HS-27A (cell line): ENCODE measurements around the gene OSTF1.

Experiments
- DNase-seq: peaks from one replicate; pipeline ENCODE4 v3.0.0-alpha.2; 2012; ENCODE audit warnings: low read depth, missing footprints

OSTF1 gene

DNA sequence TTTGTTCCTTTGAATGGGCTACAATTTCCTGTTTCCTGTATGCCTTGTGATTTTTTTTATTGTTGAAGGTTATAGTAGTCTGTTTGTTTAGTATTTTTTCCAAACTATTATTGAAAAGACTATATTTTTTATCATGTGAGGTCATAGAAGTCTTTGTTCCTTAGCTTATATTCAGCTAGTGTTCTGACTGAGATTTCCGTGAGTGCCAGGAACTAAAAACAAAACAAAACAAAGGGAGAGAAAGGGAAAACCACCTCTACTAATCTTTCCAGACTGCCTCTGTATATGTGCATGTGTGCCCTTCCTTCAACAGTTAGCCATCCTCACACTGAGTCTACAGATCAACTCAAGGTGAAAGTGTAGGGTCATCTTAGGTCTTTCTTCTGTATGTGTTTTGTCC is 79.0 kb downstream of the OSTF1 start:
- DNase-seq, result no peak

DNA sequence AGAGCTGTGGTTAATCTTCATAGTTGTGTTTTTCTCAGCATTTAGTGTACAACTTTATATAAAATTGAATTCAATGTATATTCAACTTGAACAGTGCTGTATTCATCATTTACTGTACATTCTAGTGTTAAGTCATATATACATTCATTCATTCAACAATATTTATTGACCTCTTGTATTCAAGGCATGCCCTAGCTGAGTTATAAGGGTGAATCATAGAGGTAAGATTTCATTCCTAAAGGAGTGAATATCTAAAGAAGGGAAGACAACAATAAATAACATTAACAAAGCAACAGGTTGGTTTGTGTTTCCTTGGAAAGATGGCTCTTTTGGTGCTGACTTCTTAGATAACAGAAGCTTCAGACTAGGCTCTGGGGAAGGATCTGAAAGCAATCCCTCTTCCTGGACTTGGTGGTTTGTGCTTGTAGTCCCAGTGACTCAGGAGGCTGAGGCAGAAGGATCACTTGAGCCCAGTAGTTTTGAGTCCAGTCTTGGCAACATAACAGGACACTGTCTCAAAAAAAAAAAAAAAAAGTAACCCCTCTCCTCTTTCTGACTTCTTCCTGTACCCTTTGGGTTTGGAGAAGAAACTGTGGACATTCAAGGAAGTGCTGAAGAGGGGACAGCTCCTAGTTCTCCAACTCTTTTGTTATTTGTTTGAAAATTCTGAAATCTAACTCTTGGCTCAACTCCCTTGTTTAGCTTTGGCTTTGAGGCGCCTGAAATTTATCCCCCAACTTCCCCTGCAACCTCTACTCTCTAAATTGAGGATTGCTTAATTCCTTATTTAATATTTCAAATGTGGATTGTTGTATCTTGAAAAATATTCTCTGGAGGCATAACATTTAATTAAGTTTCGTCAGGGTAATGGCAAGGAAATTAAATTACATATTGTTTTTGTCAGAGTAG is 80.2 kb downstream of the OSTF1 start:
- no peak for DNase-seq

DNA sequence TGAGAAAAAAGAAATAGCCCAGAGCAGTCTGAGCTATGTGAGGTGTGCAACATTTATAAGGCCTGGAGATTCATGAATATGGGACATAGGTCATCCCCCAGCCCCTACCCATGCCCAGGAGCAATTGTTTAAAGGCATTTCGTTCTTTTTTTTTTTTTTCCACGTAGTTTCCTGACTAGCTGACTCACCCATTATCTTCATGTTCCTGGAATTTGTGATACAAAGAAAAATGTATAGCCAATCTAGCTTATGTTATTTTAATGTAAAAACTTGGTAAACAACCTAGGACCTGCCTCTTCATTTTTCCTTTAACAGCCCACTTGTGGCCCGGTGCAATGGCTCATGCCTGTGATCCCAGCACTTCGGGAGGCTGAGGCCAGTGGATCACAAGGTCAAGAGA is 81.3 kb downstream of the OSTF1 start:
- DNase-seq, result no peak

DNA sequence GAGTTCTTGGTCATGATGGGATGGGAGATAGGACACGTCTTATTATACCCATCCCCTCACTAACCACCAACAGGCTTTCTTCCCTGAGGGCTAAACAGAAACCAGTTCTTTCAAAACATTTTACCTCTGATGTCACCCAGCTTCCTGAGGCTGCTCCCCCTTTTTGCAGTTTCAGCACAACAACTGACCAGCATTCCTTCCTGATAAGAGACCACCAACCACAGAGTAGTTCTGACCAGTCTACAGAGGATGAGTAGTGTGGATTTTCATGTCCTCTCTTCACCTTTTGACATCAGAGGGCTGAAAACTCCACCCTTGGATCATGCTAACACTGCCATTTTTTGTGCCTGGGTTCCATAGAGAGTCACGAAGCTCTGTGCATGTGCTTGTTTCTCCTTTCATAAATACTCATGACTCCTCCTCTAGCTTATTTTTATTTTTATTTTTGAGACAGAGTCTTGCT is 82.6 kb downstream of the OSTF1 start:
- DNase-seq, result no peak

DNA sequence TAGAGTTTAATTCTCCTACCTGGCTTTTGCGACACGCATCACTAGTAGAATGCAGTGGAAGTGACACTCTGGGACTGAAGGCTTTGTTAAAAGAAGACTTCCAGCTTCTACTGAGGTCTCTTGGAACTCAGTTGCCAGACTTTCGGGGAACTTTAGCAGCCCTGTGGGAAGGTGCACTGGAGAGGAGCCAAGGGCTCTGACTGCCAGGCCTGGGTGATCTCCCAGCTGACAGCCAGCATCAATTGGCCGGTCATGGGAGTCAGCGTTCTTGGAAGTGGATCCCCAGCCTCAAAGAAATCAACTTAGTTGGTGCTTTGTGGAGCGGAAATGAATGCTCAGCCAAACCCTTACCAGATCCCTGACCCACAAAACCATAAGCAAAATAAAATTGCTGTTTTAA is 87.1 kb downstream of the OSTF1 start:
- no peak for DNase-seq

DNA sequence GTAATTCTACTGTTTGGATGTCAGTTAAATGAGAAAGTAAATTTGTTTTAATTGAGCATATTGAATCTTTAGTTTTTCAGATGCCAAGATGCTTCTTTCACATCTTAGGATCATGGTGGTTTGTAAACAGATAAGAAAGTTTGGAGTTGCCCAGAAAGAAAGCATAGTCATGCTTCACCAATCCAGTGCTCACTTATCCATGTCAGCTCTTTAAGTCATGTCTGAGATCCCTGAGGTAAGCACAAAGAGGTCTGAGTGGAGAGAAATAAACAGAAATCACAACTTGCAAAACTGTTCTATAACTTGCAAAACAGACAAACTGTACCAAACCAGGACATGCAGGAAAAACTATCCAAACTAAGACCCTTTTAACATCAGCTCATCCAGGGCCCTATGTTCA is 87.7 kb downstream of the OSTF1 start:
- DNase-seq, result no peak

DNA sequence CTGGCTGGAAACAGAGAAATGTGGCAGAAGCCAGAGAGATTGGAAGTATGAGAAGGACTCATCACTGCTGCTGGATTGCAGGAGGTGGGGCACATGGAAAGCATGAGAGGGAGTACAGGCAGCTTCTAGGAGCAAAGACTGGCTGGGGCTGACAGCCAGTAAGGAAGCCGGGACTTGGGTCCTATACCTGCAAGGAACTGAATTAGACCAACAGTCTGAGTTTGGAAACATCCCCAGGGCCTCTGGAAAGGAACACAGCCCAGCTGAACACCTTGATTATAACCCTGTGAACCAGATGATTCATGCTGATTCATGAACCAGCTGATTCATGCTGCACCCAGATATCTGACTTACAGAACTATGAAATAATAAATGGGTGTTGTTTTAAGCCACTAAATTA is 93.4 kb downstream of the OSTF1 start:
- no peak for DNase-seq

DNA sequence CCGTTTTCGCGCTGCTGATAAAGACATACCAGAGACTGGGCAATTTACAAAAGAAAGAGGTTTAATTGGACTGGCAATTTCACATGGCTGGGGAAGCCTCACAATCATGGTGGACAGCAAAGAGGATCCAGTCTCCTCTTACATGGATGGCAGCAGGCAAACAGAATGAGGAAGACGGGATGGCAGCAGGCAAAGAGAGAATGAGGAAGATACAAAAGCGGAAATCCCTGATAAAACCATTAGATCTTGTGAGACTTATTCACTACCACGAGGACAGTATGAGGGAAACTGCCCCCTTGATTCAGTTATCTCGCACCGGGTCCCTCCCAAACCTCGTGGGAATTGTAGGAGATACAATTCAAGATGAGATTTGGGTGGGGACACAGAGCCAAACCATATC is 95.0 kb downstream of the OSTF1 start:
- no peak for DNase-seq

DNA sequence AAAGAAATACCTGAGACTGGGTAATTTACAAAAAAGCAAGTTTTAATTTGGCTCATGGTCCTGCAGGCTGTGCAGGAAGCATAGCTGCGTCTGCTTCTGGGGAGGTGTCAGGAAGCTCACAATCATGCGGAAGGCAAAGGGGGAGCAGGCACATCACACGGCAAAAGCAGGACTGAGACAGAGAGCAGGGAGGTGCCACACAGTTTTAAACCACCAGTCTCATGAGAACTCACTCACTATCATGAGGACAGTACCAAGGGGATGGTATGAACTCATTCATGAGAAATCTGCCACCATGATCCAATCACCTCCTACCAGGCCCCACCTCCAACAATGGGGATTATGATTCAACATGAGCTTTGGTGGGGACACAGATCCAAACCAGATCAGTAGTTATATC is 96.2 kb downstream of the OSTF1 start:
- DNase-seq, result no peak

DNA sequence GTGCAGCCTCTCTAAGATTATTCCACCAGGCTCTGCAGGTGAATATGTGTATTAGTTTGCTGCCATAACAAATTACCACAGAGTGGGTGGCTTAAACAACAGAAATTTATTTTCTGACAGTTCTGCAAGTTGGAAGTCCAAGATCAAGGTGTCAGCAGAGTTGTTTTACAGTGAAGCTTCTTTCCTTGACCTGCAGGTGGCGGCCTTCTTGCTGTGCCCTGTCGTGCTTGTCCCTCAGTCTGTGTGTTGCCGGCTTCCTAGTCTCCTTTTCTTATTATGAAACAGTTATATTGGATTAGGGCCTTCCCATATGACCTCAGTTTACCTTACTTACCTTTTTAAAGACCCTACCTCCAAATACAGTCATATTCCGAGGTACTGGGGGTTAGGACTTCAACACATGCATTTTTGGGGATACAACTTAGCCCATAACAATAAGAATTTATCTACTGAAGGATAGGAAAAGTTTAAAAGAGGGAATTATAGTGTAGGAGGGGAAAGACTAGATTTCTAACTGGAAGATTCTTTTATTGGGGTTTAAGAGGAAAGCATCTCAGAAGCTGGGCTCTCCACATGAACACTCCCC is 97.4 kb downstream of the OSTF1 start:
- DNase-seq, result no peak

DNA sequence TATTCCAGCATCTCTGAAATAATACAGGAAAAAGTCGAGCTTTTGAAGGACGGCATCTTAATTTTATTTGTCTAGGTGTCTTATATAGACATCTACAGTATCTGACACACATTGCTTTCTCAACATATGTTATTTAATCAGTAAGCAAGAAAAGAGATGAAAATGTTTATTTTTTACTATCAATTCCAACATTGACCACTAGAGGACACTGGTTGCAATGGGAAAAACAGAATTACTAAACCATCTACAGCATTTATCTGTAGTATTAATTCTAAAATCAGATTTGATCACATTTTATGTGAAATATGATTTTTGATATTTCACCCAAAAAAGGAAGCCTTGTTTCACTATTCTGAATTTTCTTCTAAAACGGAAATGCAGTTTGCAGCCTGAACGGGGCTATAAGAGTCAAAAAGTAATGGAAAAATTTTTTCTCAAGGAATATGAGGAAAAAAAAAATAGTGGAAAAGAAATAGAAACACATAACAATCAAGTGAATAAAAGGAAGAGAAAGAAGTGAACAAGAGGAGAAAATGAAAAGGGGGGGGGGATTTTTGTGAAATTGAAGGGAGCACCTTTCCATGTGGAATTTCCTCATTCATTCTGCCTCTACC is 98.6 kb downstream of the OSTF1 start:
- DNase-seq, result no peak

DNA sequence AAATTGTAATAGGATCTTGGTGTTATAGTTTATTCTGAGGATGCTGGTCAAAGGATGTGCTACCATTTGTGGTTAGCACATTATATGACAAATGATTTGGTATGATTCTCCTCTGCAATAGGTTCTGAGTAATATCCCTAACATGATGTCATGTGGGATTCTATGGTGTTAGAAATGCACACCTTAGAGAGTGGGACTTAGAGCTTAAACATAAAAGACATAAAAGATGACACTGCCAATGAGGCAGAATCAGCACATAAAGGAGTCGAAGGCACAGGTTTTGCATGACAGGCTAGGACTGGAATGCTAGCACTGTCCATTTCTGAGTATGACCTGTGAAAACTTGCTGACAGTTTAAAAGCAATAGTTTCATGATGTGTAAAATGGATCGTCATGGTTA is 100.4 kb downstream of the OSTF1 start:
- DNase-seq, result no peak

DNA sequence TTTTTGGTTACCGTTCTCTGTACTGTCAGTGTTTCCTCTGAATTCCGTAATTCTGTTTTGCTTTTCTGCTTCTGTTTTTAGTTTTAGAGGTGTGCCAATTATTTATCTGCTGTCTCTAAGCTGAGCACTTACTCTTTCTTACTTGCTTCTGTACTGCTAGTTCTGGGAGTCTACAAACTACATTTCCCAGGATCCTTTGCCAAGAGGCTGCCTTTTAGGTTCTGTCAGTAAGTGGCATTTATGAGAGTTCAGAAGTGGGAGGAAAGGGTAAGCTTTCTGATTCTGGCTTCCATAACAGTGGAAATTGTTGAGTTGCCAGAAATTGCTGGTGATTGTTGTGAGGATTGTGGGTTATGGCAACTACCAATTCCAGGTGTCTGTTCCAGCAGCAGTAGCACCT is 102.4 kb downstream of the OSTF1 start:
- no peak for DNase-seq
